Activated CD8-positive, alpha-beta T cell treated with anti-CD3 and anti-CD28 coated beads for 36 hours (primary cell): ENCODE measurements around the gene PCDH9. TPM values are rescaled to one million over a fixed set of nuclear protein-coding genes. Genes with fewer than 3 reads are reported as not detected.

ENCODE experiments used
- ATAC-seq: fragments of 200-7000 bp; cut with Tn5 transposase; one replicate; pipeline ENCODE4 v1.10.0; 2021; ENCODE audit warnings: mild to moderate bottlenecking, moderate library complexity
- CTCF ChIA-PET: fragments of 350-600 bp; sonication (Branson Sonifier 250); formaldehyde crosslinking; loops from one replicate; lab custom pipeline; 2021; ENCODE audit warnings: antibody characterized with exemption; lab: Charles Lee
- POLR2A ChIA-PET: fragments of 350-600 bp; sonication (Branson Sonifier 250); formaldehyde crosslinking; loops from one replicate; lab custom pipeline; 2021; ENCODE audit warnings: antibody characterized with exemption; lab: Charles Lee
- DNase-seq: peaks from one replicate; pipeline ENCODE4 v3.0.0-alpha.2; 2020
- H3K27ac Mint-ChIP-seq: one replicate; pipeline ENCODE4 v1.8.0; 2021; ENCODE audit warnings: mild to moderate bottlenecking, mixed read lengths
- H3K27me3 Mint-ChIP-seq: one replicate; pipeline ENCODE4 v1.8.0; 2021; ENCODE audit warnings: mixed read lengths
- H3K36me3 Mint-ChIP-seq: one replicate; pipeline ENCODE4 v1.8.0; 2021; ENCODE audit warnings: low read depth, mixed read lengths
- H3K4me1 Mint-ChIP-seq: one replicate; pipeline ENCODE4 v1.8.0; 2021; ENCODE audit warnings: low read depth, mixed read lengths
- H3K4me3 Mint-ChIP-seq: one replicate; pipeline ENCODE4 v1.8.0; 2021; ENCODE audit warnings: mild to moderate bottlenecking, moderate library complexity, mixed read lengths
- H3K9me3 Mint-ChIP-seq: one replicate; pipeline ENCODE4 v1.8.0; 2021; ENCODE audit warnings: mixed read lengths
- CTCF ChIP-seq: fragments of 200-600 bp; IDR thresholded peaks from one replicate; pipeline ENCODE4 v1.8.0; 2022; ENCODE audit warnings: antibody characterized with exemption, mild to moderate bottlenecking
- intact Hi-C: fragments of 100-400 bp; cut with micrococcal nuclease; formaldehyde crosslinking; loops from one replicate; pipeline ENCODE4 v1.10.0; 2022
- total RNA-seq, 2 experiments: library from RNA; stranded (reverse); gene quantifications; one replicate each; pipeline ENCODE4 v1.2.3, GENCODE V29; 2021

Gene PCDH9
- total RNA-seq, 2 experiments from 2014 or later = 0.04 to 0.14 TPM

GRCh38 chr13:66644855-66645460 is 585.2 kb downstream of the PCDH9 start:
- no peaks in the 10 kb centered on the region for H3K4me1 Mint-ChIP-seq
- H3K9me3 Mint-ChIP-seq = no peaks in the 10 kb centered on the region
- H3K27me3 Mint-ChIP-seq = no peaks in the 10 kb centered on the region
- no peak for TF ChIP-seq CTCF
- no peak overlapping the region for H3K4me3 Mint-ChIP-seq
- H3K27ac Mint-ChIP-seq = no peak overlapping the region
- intact Hi-C loops = no loop called here
- no peak for DNase-seq
- H3K36me3 Mint-ChIP-seq = no peaks in the 10 kb centered on the region
- no peak for ATAC-seq
- CTCF ChIA-PET = no interaction called here
- POLR2A ChIA-PET = no interaction called here

- ATAC-seq (no peak), DNase-seq (no peak)
- intact Hi-C loops = no loop called here
- Mint-ChIP-seq H3K4me1 (no peaks in the 10 kb centered on the region), H3K4me3 (no peak overlapping the region), H3K27me3 (no peaks in the 10 kb centered on the region), H3K36me3 (no peaks in the 10 kb centered on the region), H3K27ac (no peak overlapping the region), H3K9me3 (no peaks in the 10 kb centered on the region)
- CTCF ChIA-PET = no interaction called here
- TF ChIP-seq CTCF = no peak
- POLR2A ChIA-PET = no interaction called here
Observed at GRCh38 chr13:66640231-66640630, 589.9 kb downstream of the PCDH9 start.

GRCh38 chr13:66639044-66639443 is 591.1 kb downstream of the PCDH9 start:
- DNase-seq = no peak
- no peaks in the 10 kb centered on the region for H3K9me3 Mint-ChIP-seq
- no peak for ATAC-seq

GRCh38 chr13:66635526-66635925 is 594.6 kb downstream of the PCDH9 start:
- ATAC-seq (no peak), DNase-seq (no peak)
- no peak for TF ChIP-seq CTCF
- Mint-ChIP-seq H3K27ac (no peak overlapping the region), H3K4me3 (no peak overlapping the region), H3K36me3 (no peaks in the 10 kb centered on the region), H3K27me3 (no peaks in the 10 kb centered on the region), H3K9me3 (no peaks in the 10 kb centered on the region), H3K4me1 (no peaks in the 10 kb centered on the region)
- intact Hi-C loops = no loop called here
- CTCF ChIA-PET = no interaction called here
- POLR2A ChIA-PET = no interaction called here

More at GRCh38 chr13:66639044-66639443, 591.1 kb downstream of the PCDH9 start:
- H3K4me1 Mint-ChIP-seq = no peaks in the 10 kb centered on the region
- no peak overlapping the region for H3K4me3 Mint-ChIP-seq
- CTCF ChIA-PET = no interaction called here
- POLR2A ChIA-PET = no interaction called here
- no peak for TF ChIP-seq CTCF
- intact Hi-C loops = no loop called here
- no peak overlapping the region for H3K27ac Mint-ChIP-seq
- H3K27me3 Mint-ChIP-seq = no peaks in the 10 kb centered on the region
- no peaks in the 10 kb centered on the region for H3K36me3 Mint-ChIP-seq

GRCh38 chr13:66634384-66634783 is 595.8 kb downstream of the PCDH9 start:
- ATAC-seq (no peak), DNase-seq (no peak)
- no peak overlapping the region for H3K27ac Mint-ChIP-seq
- intact Hi-C loops = no loop called here
- ChIA-PET CTCF (no interaction called here), POLR2A (no interaction called here)
- H3K9me3 Mint-ChIP-seq = no peaks in the 10 kb centered on the region
- H3K4me1 Mint-ChIP-seq = no peaks in the 10 kb centered on the region
- no peak overlapping the region for H3K4me3 Mint-ChIP-seq
- H3K27me3 Mint-ChIP-seq = no peaks in the 10 kb centered on the region
- H3K36me3 Mint-ChIP-seq = no peaks in the 10 kb centered on the region
- no peak for TF ChIP-seq CTCF
